ENCODE data around the gene STATH. TPM values are rescaled to one million over a fixed set of nuclear protein-coding genes. Genes with fewer than 3 reads are reported as not detected.
"Not testable (repeated sequence)": the region's sequence is repeated elsewhere in the genome, so short reads cannot be mapped to it uniquely, and the experiment has no call there.

STATH gene
- not detected for total RNA-seq

- Mint-ChIP-seq H3K4me1 (no peaks in the 10 kb centered on the region), H3K27ac (no peak within 1 kb of the TSS), H3K9me3 (peaks cover 4% of the 10 kb centered on the region), H3K27me3 (peaks cover 4% of the 10 kb centered on the region), H3K36me3 (ENCODE audit: low read depth) (no peaks in the 10 kb centered on the region), H3K4me3 (no peak within 1 kb of the TSS)
- no peak for ATAC-seq (replicated peaks)
Measured at GRCh38 chr4:69995526-69996016, at the start of gene STATH. TSS of gene STATH (plus strand) at chr4:69995966. CDS start at chr4:69998438, 2,472 bp downstream.

GRCh38 chr4:69951602-69952001 is 44.2 kb upstream of the STATH start:
- H3K36me3 Mint-ChIP-seq (ENCODE audit: low read depth), result no peaks in the 10 kb centered on the region
- H3K27ac Mint-ChIP-seq, result no peak overlapping the region
- no peak overlapping the region for H3K4me3 Mint-ChIP-seq
- no peaks in the 10 kb centered on the region for H3K27me3 Mint-ChIP-seq
- H3K4me1 Mint-ChIP-seq, result no peaks in the 10 kb centered on the region
- ATAC-seq (replicated peaks), result no peak
- H3K9me3 Mint-ChIP-seq, result no peaks in the 10 kb centered on the region

GRCh38 chr4:69957209-69957608 is 38.6 kb upstream of the STATH start:
- Mint-ChIP-seq H3K9me3 (no peaks in the 10 kb centered on the region), H3K27ac (no peak overlapping the region), H3K4me3 (no peak overlapping the region), H3K27me3 (no peaks in the 10 kb centered on the region), H3K36me3 (ENCODE audit: low read depth) (no peaks in the 10 kb centered on the region), H3K4me1 (peaks cover 4% of the 10 kb centered on the region)
- ATAC-seq (replicated peaks), result no peak

GRCh38 chr4:69965628-69966027 is 30.1 kb upstream of the STATH start, which contains the start of gene CSN2:
TSS of gene CSN2 (minus strand) at chr4:69965728. CDS start at chr4:69960995, 4,733 bp downstream.
- H3K27ac Mint-ChIP-seq, result no peak within 1 kb of the TSS
- no peaks in the 10 kb centered on the region for H3K27me3 Mint-ChIP-seq
- H3K4me1 Mint-ChIP-seq, result no peaks in the 10 kb centered on the region
- ATAC-seq (replicated peaks), result no peak
- no peaks in the 10 kb centered on the region for H3K36me3 Mint-ChIP-seq (ENCODE audit: low read depth)
- H3K9me3 Mint-ChIP-seq, result no peaks in the 10 kb centered on the region
- H3K4me3 Mint-ChIP-seq, result no peak within 1 kb of the TSS

GRCh38 chr4:69970071-69970470 is 25.7 kb upstream of the STATH start:
- Mint-ChIP-seq H3K9me3 (no peaks in the 10 kb centered on the region), H3K4me3 (no peak overlapping the region)

GRCh38 chr4:69974631-69975030 is 21.1 kb upstream of the STATH start:
- Mint-ChIP-seq H3K4me1 (no peaks in the 10 kb centered on the region), H3K27me3 (peaks cover 4% of the 10 kb centered on the region), H3K36me3 (ENCODE audit: low read depth) (no peaks in the 10 kb centered on the region), H3K27ac (no peak overlapping the region), H3K4me3 (no peak overlapping the region), H3K9me3 (no peaks in the 10 kb centered on the region)
- no peak for ATAC-seq (replicated peaks)

More at GRCh38 chr4:69970071-69970470, 25.7 kb upstream of the STATH start:
- no peak for ATAC-seq (replicated peaks)
- H3K27ac Mint-ChIP-seq, result no peak overlapping the region
- no peaks in the 10 kb centered on the region for H3K36me3 Mint-ChIP-seq (ENCODE audit: low read depth)
- no peaks in the 10 kb centered on the region for H3K27me3 Mint-ChIP-seq
- no peaks in the 10 kb centered on the region for H3K4me1 Mint-ChIP-seq

GRCh38 chr4:69977582-69977981 is 18.2 kb upstream of the STATH start:
- ATAC-seq (replicated peaks), result no peak
- Mint-ChIP-seq H3K27me3 (peaks cover 4% of the 10 kb centered on the region), H3K36me3 (ENCODE audit: low read depth) (no peaks in the 10 kb centered on the region), H3K4me1 (no peaks in the 10 kb centered on the region), H3K27ac (no peak overlapping the region), H3K4me3 (no peak overlapping the region), H3K9me3 (peaks cover 4% of the 10 kb centered on the region)

GRCh38 chr4:69984030-69984443 is 11.7 kb upstream of the STATH start:
- Mint-ChIP-seq H3K4me3 (no peak overlapping the region), H3K9me3 (peaks cover 4% of the 10 kb centered on the region), H3K27me3 (peaks cover 4% of the 10 kb centered on the region), H3K4me1 (no peaks in the 10 kb centered on the region), H3K27ac (no peak overlapping the region), H3K36me3 (ENCODE audit: low read depth) (no peaks in the 10 kb centered on the region)
- no peak for ATAC-seq (replicated peaks)

GRCh38 chr4:69986663-69987062 is 9.1 kb upstream of the STATH start:
- Mint-ChIP-seq H3K27ac (no peak overlapping the region), H3K27me3 (no peaks in the 10 kb centered on the region), H3K36me3 (ENCODE audit: low read depth) (no peaks in the 10 kb centered on the region), H3K9me3 (no peaks in the 10 kb centered on the region), H3K4me3 (no peak overlapping the region), H3K4me1 (no peaks in the 10 kb centered on the region)
- ATAC-seq (replicated peaks), result no peak

GRCh38 chr4:69991016-69991415 is 4.8 kb upstream of the STATH start:
- H3K4me3 Mint-ChIP-seq, result no peak overlapping the region
- ATAC-seq (replicated peaks), result no peak
- H3K9me3 Mint-ChIP-seq, result no peaks in the 10 kb centered on the region
- H3K27ac Mint-ChIP-seq, result no peak overlapping the region
- H3K27me3 Mint-ChIP-seq, result no peaks in the 10 kb centered on the region
- H3K4me1 Mint-ChIP-seq, result no peaks in the 10 kb centered on the region
- no peaks in the 10 kb centered on the region for H3K36me3 Mint-ChIP-seq (ENCODE audit: low read depth)

GRCh38 chr4:69994782-69995181 is 984 bp upstream of the STATH start:
- Mint-ChIP-seq H3K27me3 (peaks cover 4% of the 10 kb centered on the region), H3K9me3 (peaks cover 4% of the 10 kb centered on the region), H3K4me1 (no peaks in the 10 kb centered on the region), H3K4me3 (no peak overlapping the region), H3K36me3 (ENCODE audit: low read depth) (no peaks in the 10 kb centered on the region), H3K27ac (no peak overlapping the region)
- no peak for ATAC-seq (replicated peaks)

GRCh38 chr4:69999420-69999819 is 3.7 kb downstream of the STATH start:
- H3K9me3 Mint-ChIP-seq, result peaks cover 4% of the 10 kb centered on the region
- no peak overlapping the region for H3K4me3 Mint-ChIP-seq
- H3K36me3 Mint-ChIP-seq (ENCODE audit: low read depth), result no peaks in the 10 kb centered on the region
- H3K4me1 Mint-ChIP-seq, result no peaks in the 10 kb centered on the region
- H3K27me3 Mint-ChIP-seq, result peaks cover 4% of the 10 kb centered on the region
- no peak for ATAC-seq (replicated peaks)
- no peak overlapping the region for H3K27ac Mint-ChIP-seq

GRCh38 chr4:70000711-70001110 is 4.9 kb downstream of the STATH start:
- H3K36me3 Mint-ChIP-seq (ENCODE audit: low read depth), result no peaks in the 10 kb centered on the region
- no peak overlapping the region for H3K27ac Mint-ChIP-seq
- no peaks in the 10 kb centered on the region for H3K4me1 Mint-ChIP-seq
- peaks cover 4% of the 10 kb centered on the region for H3K9me3 Mint-ChIP-seq
- peaks cover 4% of the 10 kb centered on the region for H3K27me3 Mint-ChIP-seq
- ATAC-seq (replicated peaks), result no peak
- no peak overlapping the region for H3K4me3 Mint-ChIP-seq

GRCh38 chr4:70002507-70002906 is 6.7 kb downstream of the STATH start:
- Mint-ChIP-seq H3K27ac (no peak overlapping the region), H3K36me3 (ENCODE audit: low read depth) (no peaks in the 10 kb centered on the region), H3K9me3 (peaks cover 4% of the 10 kb centered on the region), H3K4me3 (no peak overlapping the region), H3K27me3 (peaks cover 4% of the 10 kb centered on the region), H3K4me1 (no peaks in the 10 kb centered on the region)
- no peak for ATAC-seq (replicated peaks)

- Mint-ChIP-seq H3K9me3 (no peaks in the 10 kb centered on the region), H3K36me3 (ENCODE audit: low read depth) (no peaks in the 10 kb centered on the region)
Measured at GRCh38 chr4:70008771-70009170, 13.0 kb downstream of the STATH start.

GRCh38 chr4:70019006-70019405 is 23.2 kb downstream of the STATH start:
- H3K27me3 Mint-ChIP-seq; H3K4me1 Mint-ChIP-seq; H3K36me3 Mint-ChIP-seq (ENCODE audit: low read depth); H3K4me3 Mint-ChIP-seq; H3K27ac Mint-ChIP-seq; ATAC-seq (replicated peaks); H3K9me3 Mint-ChIP-seq: not testable (repeated sequence)

More at GRCh38 chr4:70008771-70009170, 13.0 kb downstream of the STATH start:
- ATAC-seq (replicated peaks), result no peak
- Mint-ChIP-seq H3K4me3 (no peak overlapping the region), H3K4me1 (no peaks in the 10 kb centered on the region), H3K27me3 (no peaks in the 10 kb centered on the region), H3K27ac (no peak overlapping the region)

All from activated T-helper 17 cell treated with anti-CD3 and anti-CD28 coated beads, Interleukin-2, amount 50 U/mL, for 72 hours (primary cell).